CD4-positive, CD25-positive, alpha-beta regulatory T cell (primary cell): ENCODE measurements around the gene SLC6A12. TPM values are rescaled to one million over a fixed set of nuclear protein-coding genes. Genes with fewer than 3 reads are reported as not detected.
A peak's percentile ranks its signal among the peaks of the same experiment; 100 is the strongest.

Experiments used
- ATAC-seq, 2 donors: fragments of 150-1000 bp; cut with Tn5 transposase; one replicate each; pipeline ENCODE4 v1.10.0; 2021; ENCODE audit warnings: low read depth in 2 of 2, moderate number of reproducible peaks in 2 of 2, moderate library complexity in 1 of 2
- DNase-seq, 3 donors: peaks; one replicate each; pipeline versions ENCODE4 v3.0.0 to v3.0.0-alpha.2; 2012 to 2022; ENCODE audit warnings: mixed read lengths in 1 of 3
- H3K27ac ChIP-seq: one replicate; pipeline ENCODE4 v1.7.0; 2013; ENCODE audit warnings: mild to moderate bottlenecking, low read length; ENCODE audit not compliant: insufficient read depth, poor library complexity, severe bottlenecking
- H3K27me3 ChIP-seq: one replicate; pipeline ENCODE4 v1.7.0; 2013; ENCODE audit warnings: low read length; ENCODE audit not compliant: control insufficient read depth, insufficient read depth
- H3K36me3 ChIP-seq: one replicate; pipeline ENCODE4 v1.7.0; 2013; ENCODE audit warnings: mild to moderate bottlenecking, low read length, moderate library complexity; ENCODE audit not compliant: control insufficient read depth, insufficient read depth
- H3K4me1 ChIP-seq: 2 replicates; pipeline ENCODE4 v1.7.0; 2013; ENCODE audit warnings: mild to moderate bottlenecking, low read length; ENCODE audit not compliant: insufficient read depth, control insufficient read depth, poor library complexity, severe bottlenecking
- H3K4me3 ChIP-seq: one replicate; pipeline ENCODE4 v1.7.0; 2013; ENCODE audit warnings: low read depth, mild to moderate bottlenecking, low read length, moderate library complexity
- H3K9me3 ChIP-seq, 2 experiments: 1 replicate in 1 of 2; 2 replicates in 1 of 2; pipeline ENCODE4 v1.7.0; 2013; ENCODE audit warnings: low read length in 2 of 2, mild to moderate bottlenecking in 1 of 2, moderate library complexity in 1 of 2; ENCODE audit not compliant: control insufficient read depth in 2 of 2
- H3K27ac Mint-ChIP-seq, 3 donors: one replicate each; pipeline ENCODE4 v1.8.0; 2020 to 2022; ENCODE audit warnings: mild to moderate bottlenecking in 3 of 3, mixed read lengths in 3 of 3, moderate library complexity in 2 of 3
- H3K27me3 Mint-ChIP-seq: one replicate; pipeline ENCODE4 v1.8.0; 2022; ENCODE audit warnings: mild to moderate bottlenecking, mixed read lengths
- H3K36me3 Mint-ChIP-seq: one replicate; pipeline ENCODE4 v1.8.0; 2020; ENCODE audit warnings: mixed read lengths
- H3K4me1 Mint-ChIP-seq, 4 donors: one replicate each; pipeline ENCODE4 v1.8.0; 2020 to 2022; ENCODE audit warnings: mixed read lengths in 4 of 4, mild to moderate bottlenecking in 1 of 4
- H3K4me3 Mint-ChIP-seq, 4 donors: one replicate each; pipeline ENCODE4 v1.8.0; 2020 to 2022; ENCODE audit warnings: mild to moderate bottlenecking in 4 of 4, mixed read lengths in 4 of 4, moderate library complexity in 3 of 4
- H3K9me3 Mint-ChIP-seq, 7 donors: one replicate each; pipeline ENCODE4 v1.8.0; 2020 to 2022; ENCODE audit warnings: mixed read lengths in 7 of 7, mild to moderate bottlenecking in 3 of 7, moderate library complexity in 2 of 7
- polyA plus RNA-seq, 4 donors: library from polyadenylated mRNA; unstranded; fragments of 300-500 nt; fragmentation: Illumina TruSeq; gene quantifications; one replicate each; pipeline ENCODE4 v1.2.3, GENCODE V29; 2021
- total RNA-seq: library from RNA; stranded (reverse); gene quantifications from one replicate; pipeline ENCODE4 v1.2.3, GENCODE V29; 2022

Gene SLC6A12
- total and polyA plus RNA-seq, 5 donors from 2014 or later, result not detected

- H3K36me3 Mint-ChIP-seq, result peaks cover 4% of the 10 kb centered on the region
- peaks cover 0 to 6% (median under 1%) of the 10 kb centered on the region in 4 donors for H3K4me1 Mint-ChIP-seq
- ATAC-seq (no peak), DNase-seq (no peak)
- H3K9me3 ChIP-seq, result no peaks in the 10 kb centered on the region
- H3K4me3 Mint-ChIP-seq, result no peak overlapping the region
- peaks cover 0 to 2% (median 0%) of the 10 kb centered on the region in 7 donors for H3K9me3 Mint-ChIP-seq
- no peak overlapping the region for H3K27ac ChIP-seq
- H3K4me3 ChIP-seq, result no peak overlapping the region
- H3K27me3 Mint-ChIP-seq, result peaks cover 37% of the 10 kb centered on the region
- H3K4me1 ChIP-seq, result peaks cover 4% of the 10 kb centered on the region
- H3K27me3 ChIP-seq, result peaks cover 7% of the 10 kb centered on the region
- no peak overlapping the region for H3K27ac Mint-ChIP-seq
- no peaks in the 10 kb centered on the region for H3K36me3 ChIP-seq
Observed at GRCh38 chr12:207804-208203, 6.2 kb downstream of the SLC6A12 start.

GRCh38 chr12:206746-207440 is 7.1 kb downstream of the SLC6A12 start:
- H3K36me3 ChIP-seq, result no peaks in the 10 kb centered on the region
- no peak overlapping the region for H3K27ac Mint-ChIP-seq
- H3K27me3 Mint-ChIP-seq, result peaks cover 41% of the 10 kb centered on the region
- peaks cover 7% of the 10 kb centered on the region for H3K27me3 ChIP-seq
- no peak overlapping the region for H3K4me3 ChIP-seq
- H3K36me3 Mint-ChIP-seq, result peaks cover 7% of the 10 kb centered on the region
- no peak for ATAC-seq
- no peak overlapping the region for H3K27ac ChIP-seq
- H3K9me3 Mint-ChIP-seq, result peaks cover 0 to 2% (median 0%) of the 10 kb centered on the region in 7 donors
- H3K4me1 Mint-ChIP-seq, result peaks cover 0 to 9% (median 2%) of the 10 kb centered on the region in 4 donors
- DNase-seq, result no peak
- no peak overlapping the region for H3K4me3 Mint-ChIP-seq
- no peaks in the 10 kb centered on the region for H3K4me1 ChIP-seq
- H3K9me3 ChIP-seq, result no peaks in the 10 kb centered on the region

GRCh38 chr12:205026-205425 is 8.9 kb downstream of the SLC6A12 start:
- Histone ChIP-seq H3K4me1 (no peaks in the 10 kb centered on the region), H3K36me3 (no peaks in the 10 kb centered on the region), H3K9me3 (no peaks in the 10 kb centered on the region), H3K27ac (no peak overlapping the region), H3K4me3 (no peak overlapping the region), H3K27me3 (peaks cover 7% of the 10 kb centered on the region)
- peaks cover 0 to 4% (median 2%) of the 10 kb centered on the region in 4 donors for H3K4me1 Mint-ChIP-seq
- ATAC-seq, result no peak
- no peak for DNase-seq
- H3K27me3 Mint-ChIP-seq, result peaks cover 35% of the 10 kb centered on the region
- H3K36me3 Mint-ChIP-seq, result peaks cover 7% of the 10 kb centered on the region
- peaks cover 0 to 1% (median 0%) of the 10 kb centered on the region in 7 donors for H3K9me3 Mint-ChIP-seq
- no peak overlapping the region for H3K4me3 Mint-ChIP-seq
- no peak overlapping the region for H3K27ac Mint-ChIP-seq

- Mint-ChIP-seq H3K9me3 (peaks cover 0 to 1% (median 0%) of the 10 kb centered on the region in 7 donors), H3K4me1 (peaks cover 0 to 4% (median 2%) of the 10 kb centered on the region in 4 donors), H3K27me3 (peaks cover 33% of the 10 kb centered on the region), H3K36me3 (peaks cover 7% of the 10 kb centered on the region), H3K4me3 (no peak overlapping the region), H3K27ac (no peak overlapping the region)
- ATAC-seq (no peak), DNase-seq (no peak)
- no peaks in the 10 kb centered on the region for H3K4me1 ChIP-seq
- H3K27me3 ChIP-seq, result peaks cover 7% of the 10 kb centered on the region
- no peaks in the 10 kb centered on the region for H3K9me3 ChIP-seq
- H3K36me3 ChIP-seq, result no peaks in the 10 kb centered on the region
- H3K4me3 ChIP-seq, result no peak overlapping the region
- H3K27ac ChIP-seq, result no peak overlapping the region
Observed at GRCh38 chr12:204261-204678, 9.7 kb downstream of the SLC6A12 start.

- peaks cover 29% of the 10 kb centered on the region for H3K27me3 Mint-ChIP-seq
- no peak overlapping the region for H3K4me3 Mint-ChIP-seq
- H3K9me3 Mint-ChIP-seq, result peaks cover 0 to 1% (median 0%) of the 10 kb centered on the region in 7 donors
Observed at GRCh38 chr12:203462-204260, 10.3 kb downstream of the SLC6A12 start.

GRCh38 chr12:203074-203461 is 10.9 kb downstream of the SLC6A12 start:
- Mint-ChIP-seq H3K4me3 (no peak overlapping the region), H3K36me3 (peaks cover 7% of the 10 kb centered on the region), H3K4me1 (peaks cover 0 to 4% (median 2%) of the 10 kb centered on the region in 4 donors), H3K27ac (no peak overlapping the region), H3K9me3 (peaks cover 0 to 1% (median 0%) of the 10 kb centered on the region in 7 donors), H3K27me3 (peaks cover 31% of the 10 kb centered on the region)
- Histone ChIP-seq H3K36me3 (no peaks in the 10 kb centered on the region), H3K27me3 (peaks cover 7% of the 10 kb centered on the region), H3K27ac (no peak overlapping the region), H3K4me1 (no peaks in the 10 kb centered on the region), H3K9me3 (no peaks in the 10 kb centered on the region), H3K4me3 (no peak overlapping the region)
- no peak for ATAC-seq
- DNase-seq, result no peak

More at GRCh38 chr12:203462-204260, 10.3 kb downstream of the SLC6A12 start:
- Histone ChIP-seq H3K9me3 (no peaks in the 10 kb centered on the region), H3K27me3 (peaks cover 7% of the 10 kb centered on the region), H3K36me3 (no peaks in the 10 kb centered on the region), H3K4me3 (no peak overlapping the region), H3K27ac (no peak overlapping the region), H3K4me1 (no peaks in the 10 kb centered on the region)
- Mint-ChIP-seq H3K36me3 (peaks cover 7% of the 10 kb centered on the region), H3K4me1 (peaks cover 0 to 4% (median 2%) of the 10 kb centered on the region in 4 donors), H3K27ac (no peak overlapping the region)
- DNase-seq (no peak), ATAC-seq (no peak)

GRCh38 chr12:202081-202731 is 11.8 kb downstream of the SLC6A12 start:
- Histone ChIP-seq H3K36me3 (no peaks in the 10 kb centered on the region), H3K27me3 (peaks cover 4% of the 10 kb centered on the region), H3K9me3 (no peaks in the 10 kb centered on the region), H3K4me1 (no peaks in the 10 kb centered on the region), H3K4me3 (no peak overlapping the region), H3K27ac (no peak overlapping the region)
- Mint-ChIP-seq H3K27me3 (peaks cover 36% of the 10 kb centered on the region), H3K36me3 (peaks cover 7% of the 10 kb centered on the region), H3K4me3 (peak overlapping the region in 1 of 4 donors; percentile 10), H3K9me3 (peaks cover 0 to 2% (median 0%) of the 10 kb centered on the region in 7 donors), H3K27ac (no peak overlapping the region), H3K4me1 (peaks cover 0 to 4% (median 2%) of the 10 kb centered on the region in 4 donors)
- DNase-seq (no peak), ATAC-seq (no peak)
